ENCODE measurements around the gene ZC3H4.

The ZC3H4 gene

GRCh38 chr19:47107953-47108746 lies 5.4 kb downstream of the ZC3H4 start:
- Histone ChIP-seq H3K36me3 (ENCODE audit: insufficient read depth) (no peaks in the 10 kb centered on the region), H3K4me1 (ENCODE audit: low read depth, poor library complexity, severe bottlenecking) (peaks cover 16% of the 10 kb centered on the region), H3K27me3 (ENCODE audit: insufficient read depth, low read depth) (no peaks in the 10 kb centered on the region), H3K4me3 (IDR thresholded peaks at IDR 0.05; ENCODE audit: insufficient read depth, low read depth, low read length) (no peak overlapping the region), H3K9ac (no peak overlapping the region), H2AFZ (ENCODE audit: low read depth) (no peak overlapping the region), H4K20me1 (ENCODE audit: insufficient read depth) (no peaks in the 10 kb centered on the region), H3K4me2 (no peak overlapping the region), H3K79me2 (ENCODE audit: insufficient read depth, low read depth) (peaks cover 66% of the 10 kb centered on the region), H3K27ac (0 out of 2 replicates have a peak overlapping the region, but pooled peaks have one; percentile 3)
- TF ChIP-seq, protein P1, sequence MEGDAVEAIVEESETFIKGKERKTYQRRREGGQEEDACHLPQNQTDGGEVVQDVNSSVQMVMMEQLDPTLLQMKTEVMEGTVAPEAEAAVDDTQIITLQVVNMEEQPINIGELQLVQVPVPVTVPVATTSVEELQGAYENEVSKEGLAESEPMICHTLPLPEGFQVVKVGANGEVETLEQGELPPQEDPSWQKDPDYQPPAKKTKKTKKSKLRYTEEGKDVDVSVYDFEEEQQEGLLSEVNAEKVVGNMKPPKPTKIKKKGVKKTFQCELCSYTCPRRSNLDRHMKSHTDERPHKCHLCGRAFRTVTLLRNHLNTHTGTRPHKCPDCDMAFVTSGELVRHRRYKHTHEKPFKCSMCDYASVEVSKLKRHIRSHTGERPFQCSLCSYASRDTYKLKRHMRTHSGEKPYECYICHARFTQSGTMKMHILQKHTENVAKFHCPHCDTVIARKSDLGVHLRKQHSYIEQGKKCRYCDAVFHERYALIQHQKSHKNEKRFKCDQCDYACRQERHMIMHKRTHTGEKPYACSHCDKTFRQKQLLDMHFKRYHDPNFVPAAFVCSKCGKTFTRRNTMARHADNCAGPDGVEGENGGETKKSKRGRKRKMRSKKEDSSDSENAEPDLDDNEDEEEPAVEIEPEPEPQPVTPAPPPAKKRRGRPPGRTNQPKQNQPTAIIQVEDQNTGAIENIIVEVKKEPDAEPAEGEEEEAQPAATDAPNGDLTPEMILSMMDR (conservative IDR thresholded peaks at IDR 0.05; ENCODE audit: low read depth, low read length), result no peak

- no peak overlapping the region for H3K4me2 ChIP-seq
These were observed 6.2 kb downstream of the ZC3H4 start for GRCh38 chr19:47107202-47107952.

DNA sequence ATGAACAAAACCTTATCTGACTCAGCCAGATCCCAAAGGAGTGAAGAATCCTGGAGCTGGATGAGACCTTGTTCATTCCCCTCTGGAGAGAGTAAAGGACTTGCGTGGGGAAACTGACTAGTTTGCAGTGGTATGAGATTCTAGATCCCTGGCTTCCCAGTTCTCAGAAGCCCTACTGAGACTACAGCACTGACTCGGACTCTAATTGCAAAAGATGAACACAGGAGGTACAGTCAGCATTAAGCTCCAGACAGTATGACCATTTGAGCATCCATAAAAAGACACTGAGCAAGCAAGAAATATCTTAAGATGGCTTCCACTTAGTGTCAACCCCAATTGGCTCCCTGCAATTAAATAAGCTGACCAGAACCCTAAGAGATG lies 6.8 kb downstream of the ZC3H4 start:
- peaks cover 6% of the 10 kb centered on the region; the same call in 1 of the 2 replicates for H4K20me1 ChIP-seq (ENCODE audit: insufficient read depth)
- H3K4me3 ChIP-seq (IDR thresholded peaks at IDR 0.05; ENCODE audit: insufficient read depth, low read depth, low read length), result no peak overlapping the region
- no peaks in the 10 kb centered on the region for H3K27me3 ChIP-seq (ENCODE audit: insufficient read depth, low read depth)
- H3K4me2 ChIP-seq, result no peak overlapping the region
- TF ChIP-seq, protein P1 (conservative IDR thresholded peaks at IDR 0.05; ENCODE audit: low read depth, low read length), result no peak
- H3K27ac ChIP-seq, result no peak overlapping the region
- H3K79me2 ChIP-seq (ENCODE audit: insufficient read depth, low read depth), result peaks cover 78% of the 10 kb centered on the region
- no peak overlapping the region for H2AFZ ChIP-seq (ENCODE audit: low read depth)
- H3K36me3 ChIP-seq (ENCODE audit: insufficient read depth), result no peaks in the 10 kb centered on the region
- H3K9ac ChIP-seq, result no peak overlapping the region
- H3K4me1 ChIP-seq (ENCODE audit: low read depth, poor library complexity, severe bottlenecking), result peaks cover 16% of the 10 kb centered on the region

More at GRCh38 chr19:47107202-47107952, 6.2 kb downstream of the ZC3H4 start:
- Histone ChIP-seq H3K79me2 (ENCODE audit: insufficient read depth, low read depth) (peaks cover 74% of the 10 kb centered on the region), H3K36me3 (ENCODE audit: insufficient read depth) (no peaks in the 10 kb centered on the region), H3K4me1 (ENCODE audit: low read depth, poor library complexity, severe bottlenecking) (peaks cover 16% of the 10 kb centered on the region), H3K27ac (no peak overlapping the region), H3K27me3 (ENCODE audit: insufficient read depth, low read depth) (no peaks in the 10 kb centered on the region), H4K20me1 (ENCODE audit: insufficient read depth) (peaks cover 6% of the 10 kb centered on the region; the same call in 1 of the 2 replicates), H3K4me3 (IDR thresholded peaks at IDR 0.05; ENCODE audit: insufficient read depth, low read depth, low read length) (no peak overlapping the region), H2AFZ (ENCODE audit: low read depth) (no peak overlapping the region), H3K9ac (no peak overlapping the region)
- TF ChIP-seq, protein P1 (conservative IDR thresholded peaks at IDR 0.05; ENCODE audit: low read depth, low read length), result no peak

GRCh38 chr19:47105874-47106273 lies 7.7 kb downstream of the ZC3H4 start:
- Histone ChIP-seq H3K4me2 (no peak overlapping the region), H2AFZ (ENCODE audit: low read depth) (no peak overlapping the region), H3K4me1 (ENCODE audit: low read depth, poor library complexity, severe bottlenecking) (peaks cover 16% of the 10 kb centered on the region), H3K27ac (no peak overlapping the region), H4K20me1 (ENCODE audit: insufficient read depth) (peaks cover 6% of the 10 kb centered on the region; the same call in 1 of the 2 replicates), H3K27me3 (ENCODE audit: insufficient read depth, low read depth) (no peaks in the 10 kb centered on the region), H3K4me3 (IDR thresholded peaks at IDR 0.05; ENCODE audit: insufficient read depth, low read depth, low read length) (no peak overlapping the region), H3K36me3 (ENCODE audit: insufficient read depth) (no peaks in the 10 kb centered on the region), H3K9ac (no peak overlapping the region), H3K79me2 (ENCODE audit: insufficient read depth, low read depth) (peaks cover 77% of the 10 kb centered on the region)
- TF ChIP-seq, protein P1 (conservative IDR thresholded peaks at IDR 0.05; ENCODE audit: low read depth, low read length), result no peak
